H1 (cell line): ENCODE data around the gene CLPTM1L. TPM values are rescaled to one million over a fixed set of nuclear protein-coding genes. Genes with fewer than 3 reads are reported as not detected.

ENCODE experiments used
- CTCF ChIA-PET: fragments of 300-600 bp; sonication (Branson Sonifier 250); formaldehyde crosslinking; loops from one replicate; lab custom pipeline; 2021; ENCODE audit not compliant: partially characterized antibody; lab: Charles Lee
- POLR2A ChIA-PET: fragments of 300-600 bp; sonication (Branson Sonifier 250); formaldehyde crosslinking; loops from one replicate; lab custom pipeline; 2021; ENCODE audit warnings: inconsistent platforms; ENCODE audit not compliant: partially characterized antibody; lab: Charles Lee
- DNase-seq, 2 experiments: peaks; one replicate each; pipeline versions ENCODE4 v3.0.0 to v3.0.0-alpha.2; 2010 to 2022; ENCODE audit warnings: low spot score in 2 of 2, low read depth in 1 of 2, mixed read lengths in 1 of 2
- FAIRE-seq: peaks from 2 replicates; lab custom pipeline; 2011; peaks lifted over from hg19 to GRCh38; lab: Jason Lieb, UNC
- H2AFZ ChIP-seq: 2 replicates; pipeline ENCODE4 v1.8.1; 2012; ENCODE audit warnings: low read length, inconsistent platforms
- H2AK5ac ChIP-seq: 2 replicates; pipeline ENCODE4 v1.6.1; 2013; ENCODE audit warnings: low read depth, low read length
- H2BK120ac ChIP-seq: replicated peaks from 2 replicates; pipeline ENCODE3; 2013; ENCODE audit warnings: low read depth, low read length, inconsistent platforms
- H2BK12ac ChIP-seq: 2 replicates; pipeline ENCODE4 v1.6.1; 2013; ENCODE audit warnings: low read depth, low read length
- H2BK15ac ChIP-seq: 2 replicates; pipeline ENCODE4 v1.6.1; 2013; ENCODE audit warnings: low read length
- H2BK20ac ChIP-seq: 2 replicates; pipeline ENCODE4 v1.6.1; 2013; ENCODE audit warnings: low read length
- H2BK5ac ChIP-seq: 2 replicates; pipeline ENCODE4 v1.6.1; 2013; ENCODE audit warnings: low read depth, low read length
- H3K14ac ChIP-seq: 2 replicates; pipeline ENCODE4 v1.6.1; 2013; ENCODE audit warnings: inconsistent platforms; ENCODE audit not compliant: insufficient read length
- H3K18ac ChIP-seq: 2 replicates; pipeline ENCODE4 v1.6.1; 2013; ENCODE audit warnings: low read length; ENCODE audit errors: extremely low read depth
- H3K23ac ChIP-seq: 2 replicates; pipeline ENCODE4 v1.6.1; 2013; ENCODE audit warnings: inconsistent platforms; ENCODE audit not compliant: insufficient read length
- H3K23me2 ChIP-seq: 2 replicates; pipeline ENCODE4 v1.6.1; 2013; ENCODE audit warnings: low read depth, low read length
- H3K27ac ChIP-seq: 2 replicates; pipeline ENCODE4 v1.6.1; 2011; ENCODE audit warnings: low read depth, low read length, inconsistent platforms
- H3K27me3 ChIP-seq, 4 experiments: replicated peaks in 1 of 4; 1 replicate in 1 of 4; 2 replicates in 3 of 4; pipeline versions ENCODE4 v1.6.1 to v1.8.1; 2011 to 2013; ENCODE audit warnings: low read length in 3 of 4, mild to moderate bottlenecking in 3 of 4, inconsistent platforms in 2 of 4, mixed read lengths in 2 of 4, moderate library complexity in 1 of 4; ENCODE audit not compliant: control insufficient read depth in 3 of 4, insufficient read depth in 3 of 4; ENCODE audit errors: extremely low read depth in 1 of 4
- H3K36me3 ChIP-seq, 4 experiments: 2 replicates each; pipeline versions ENCODE4 v1.6.1 to v1.8.1; 2011 to 2013; ENCODE audit warnings: mild to moderate bottlenecking in 4 of 4, low read length in 3 of 4, moderate library complexity in 2 of 4, control low read depth in 1 of 4, inconsistent platforms in 1 of 4; ENCODE audit not compliant: insufficient read depth in 4 of 4, control insufficient read depth in 2 of 4
- H3K4ac ChIP-seq: replicated peaks from 2 replicates; pipeline ENCODE3; 2013; ENCODE audit warnings: low read length, low read depth, mixed read lengths, inconsistent platforms; ENCODE audit not compliant: insufficient read length
- H3K4me1 ChIP-seq, 4 experiments: replicated peaks in 1 of 4; 1 replicate in 1 of 4; 2 replicates in 3 of 4; pipeline versions ENCODE4 v1.6.1 to v1.8.1; 2011 to 2013; ENCODE audit warnings: low read length in 3 of 4, inconsistent platforms in 2 of 4, mixed read lengths in 1 of 4; ENCODE audit not compliant: insufficient read depth in 4 of 4, control insufficient read depth in 3 of 4
- H3K4me2 ChIP-seq, 2 experiments: 2 replicates each; pipeline versions ENCODE4 v1.6.1 to v1.8.1; 2011 to 2013; ENCODE audit warnings: low read depth in 2 of 2, low read length in 2 of 2, control low read depth in 1 of 2, inconsistent platforms in 1 of 2, mild to moderate bottlenecking in 1 of 2; ENCODE audit not compliant: insufficient read depth in 1 of 2
- H3K4me3 ChIP-seq, 4 experiments: fragments of 200-600, 300-600 bp in 1 of 4; sonication (generic), shearing (Covaris generic), sonication (Bioruptor Twin) in 1 of 4; 2 replicates each; pipeline versions ENCODE4 v1.5.1 to v1.8.1; 2011 to 2016; ENCODE audit warnings: low read length in 4 of 4, low read depth in 3 of 4, control low read depth in 2 of 4, inconsistent platforms in 2 of 4, mild to moderate bottlenecking in 2 of 4, mixed read lengths in 1 of 4, moderate library complexity in 1 of 4; ENCODE audit not compliant: insufficient read depth in 2 of 4; ENCODE audit errors: extremely low read depth in 1 of 4
- H3K56ac ChIP-seq: replicated peaks from 2 replicates; pipeline ENCODE3; 2013; ENCODE audit warnings: low read depth, mild to moderate bottlenecking, mixed read lengths, low read length, inconsistent platforms; ENCODE audit not compliant: insufficient read length
- H3K79me1 ChIP-seq: 2 replicates; pipeline ENCODE4 v1.6.1; 2013; ENCODE audit warnings: low read depth, low read length, control low read depth
- H3K79me2 ChIP-seq, 2 experiments: 2 replicates each; pipeline versions ENCODE4 v1.6.1 to v1.8.1; 2012 to 2013; ENCODE audit warnings: low read length in 2 of 2, mild to moderate bottlenecking in 2 of 2, inconsistent platforms in 1 of 2; ENCODE audit not compliant: insufficient read depth in 2 of 2, control insufficient read depth in 1 of 2
- H3K9ac ChIP-seq, 4 experiments: replicated peaks in 1 of 4; 1 replicate in 1 of 4; 2 replicates in 3 of 4; pipeline versions ENCODE4 v1.6.1 to v1.8.1; 2011 to 2013; ENCODE audit warnings: low read depth in 3 of 4, low read length in 3 of 4, control low read depth in 2 of 4, mild to moderate bottlenecking in 2 of 4, moderate library complexity in 2 of 4, inconsistent platforms in 1 of 4; ENCODE audit errors: extremely low read depth in 1 of 4
- H3K9me3 ChIP-seq, 2 experiments: 2 replicates each; pipeline versions ENCODE4 v1.6.1 to v1.8.1; 2012 to 2013; ENCODE audit warnings: mild to moderate bottlenecking in 2 of 2, moderate library complexity in 2 of 2, control low read depth in 1 of 2, inconsistent platforms in 1 of 2, low read depth in 1 of 2, low read length in 1 of 2, mixed read lengths in 1 of 2; ENCODE audit not compliant: insufficient read depth in 2 of 2
- H4K20me1 ChIP-seq, 2 experiments: replicated peaks in 1 of 2; 2 replicates each; pipeline versions ENCODE3 to v1.8.1; 2011 to 2013; ENCODE audit warnings: inconsistent platforms in 2 of 2, low read length in 2 of 2, mild to moderate bottlenecking in 1 of 2; ENCODE audit not compliant: insufficient read depth in 2 of 2, control insufficient read depth in 1 of 2
- H4K5ac ChIP-seq: 2 replicates; pipeline ENCODE4 v1.6.1; 2013; ENCODE audit warnings: low read length, low read depth, mixed read lengths, inconsistent platforms; ENCODE audit not compliant: insufficient read length
- H4K8ac ChIP-seq: 2 replicates; pipeline ENCODE4 v1.8.0; 2013; ENCODE audit warnings: mild to moderate bottlenecking, moderate library complexity, low read length, inconsistent platforms; ENCODE audit not compliant: insufficient read depth; ENCODE audit errors: extremely low read depth
- H4K91ac ChIP-seq: replicated peaks from 2 replicates; pipeline ENCODE3; 2013; ENCODE audit warnings: low read length, mixed read lengths, inconsistent platforms; ENCODE audit not compliant: insufficient read length
- CHD2 ChIP-seq: IDR thresholded peaks from 2 replicates; pipeline ENCODE4 v1.6.1; 2012; ENCODE audit warnings: low read length, improper control_type of control experiment
- E2F6 ChIP-seq: IDR thresholded peaks from 2 replicates; pipeline ENCODE4 v1.6.1; 2012; ENCODE audit warnings: inconsistent platforms
- JUND ChIP-seq: IDR thresholded peaks from 2 replicates; pipeline ENCODE4 v1.6.1; 2011; ENCODE audit warnings: mild to moderate bottlenecking, improper control_type of control experiment, low read length
- RAD21 ChIP-seq, 2 experiments: IDR thresholded peaks in 1 of 2; conservative IDR thresholded peaks in 1 of 2; 2 replicates each; pipeline ENCODE4 v1.6.1; 2011; ENCODE audit warnings: low read depth in 2 of 2, low read length in 2 of 2, improper control_type of control experiment in 1 of 2, inconsistent platforms in 1 of 2, mild to moderate bottlenecking in 1 of 2, moderate library complexity in 1 of 2
- RXRA ChIP-seq: IDR thresholded peaks from 2 replicates; pipeline ENCODE4 v1.6.1; 2011; ENCODE audit warnings: low read depth, mild to moderate bottlenecking, low read length, moderate library complexity; ENCODE audit not compliant: insufficient read depth
- SIX5 ChIP-seq: IDR thresholded peaks from 2 replicates; pipeline ENCODE4 v1.6.1; 2011; ENCODE audit warnings: mild to moderate bottlenecking, low read depth, low read length
- TCF12 ChIP-seq: IDR thresholded peaks from 2 replicates; pipeline ENCODE4 v1.6.1; 2011; ENCODE audit warnings: low read depth, mild to moderate bottlenecking, low read length
- WGBS, 2 experiments: shearing (Covaris generic) in 1 of 2; methylation state at CpG; one replicate each; pipeline versions ENCODE4 v1.1.6 to v1.1.7; 2013 to 2015; ENCODE audit warnings: low lambda C conversion rate in 2 of 2, mixed read lengths in 2 of 2, inconsistent platforms in 1 of 2, low coverage in 1 of 2, missing lambda C conversion rate in 1 of 2; ENCODE audit not compliant: insufficient replicate concordance in 2 of 2, insufficient coverage in 1 of 2, insufficient read length in 1 of 2; ENCODE audit errors: extremely low coverage in 1 of 2, missing lambda C conversion rate in 1 of 2; 5-methylcytosine and 5-hydroxymethylcytosine counted together
- polyA plus RNA-seq, 7 experiments: library from polyadenylated mRNA; depleted of rRNA in 3 of 7; stranded (reverse) in 5 of 7; unstranded in 2 of 7; fragments of >200 nt in 5 of 7; fragments of 200-250 nt in 2 of 7; gene quantifications; 1 replicate in 5 of 7; 2 replicates in 1 of 7; 4 replicates in 1 of 7; pipeline versions ENCODE4 v1.2.1 to v1.2.3, GENCODE V29; 2011 to 2013; ENCODE audit warnings: missing spikeins in 2 of 7, mixed read lengths in 2 of 7
- total RNA-seq: library from RNA; stranded (reverse); fragmentation: NEBNext Ultra II Directional; extraction: Animal tissue kit (Norgen Biotek cat#: 25700); gene quantifications from 2 replicates; pipeline ENCODE4 v1.2.1, GENCODE V29; 2021

Gene CLPTM1L
- total and polyA plus RNA-seq, 2 of the 8 experiments (the other 6 are each of a cell fraction or from before 2014, with no cell fraction given): 102 to 119 TPM

- Histone ChIP-seq H3K9ac (no peak overlapping the region), H2AFZ (no peak overlapping the region), H3K4me1 (peaks cover 0 to 7% (median 5%) of the 10 kb centered on the region in 4 experiments; a peak in 6 of 7 replicates), H3K23ac (no peak overlapping the region), H3K79me2 (no peaks in the 10 kb centered on the region), H3K14ac (no peak overlapping the region), H3K56ac (no peak overlapping the region), H3K4me3 (no peak overlapping the region), H3K79me1 (no peaks in the 10 kb centered on the region), H2BK15ac (no peak overlapping the region), H3K27ac (no peak overlapping the region), H4K91ac (no peak overlapping the region), H3K4ac (no peak overlapping the region), H3K9me3 (peaks cover 5 to 10% of the 10 kb centered on the region in 2 experiments; a peak in 3 of 4 replicates), H2AK5ac (no peak overlapping the region), H2BK120ac (no peak overlapping the region), H3K27me3 (peaks cover 1 to 17% (median 14%) of the 10 kb centered on the region in 4 experiments), H3K36me3 (no peaks in the 10 kb centered on the region), H2BK20ac (no peak overlapping the region), H3K18ac (no peak overlapping the region), H4K20me1 (no peaks in the 10 kb centered on the region), H2BK5ac (no peak overlapping the region), H2BK12ac (no peak overlapping the region), H3K23me2 (peaks cover 2% of the 10 kb centered on the region; the same call in 1 of the 2 replicates), H4K5ac (no peak overlapping the region), H4K8ac (no peak overlapping the region), H3K4me2 (no peak overlapping the region)
- DNase-seq: no peak
- POLR2A ChIA-PET: interaction anchor here (2.0 kb wide), 1 partner anchor 9 kb away, joined by 7 read pairs; no protein-coding TSS in a partner anchor
- CTCF ChIA-PET: interaction anchor here (0.8 to 1.9 kb wide), 3 partner anchors 10 to 79 kb away, joined by 4 read pairs; no protein-coding TSS in a partner anchor
- WGBS, 2 experiments: 88% methylated on average over 23 of the region's 23 CpGs; no CpG with 5 or more reads in 1 of the 2 experiments
- FAIRE-seq: no peak
- no peak for TF ChIP-seq RXRA
- no peak for TF ChIP-seq TCF12
- TF ChIP-seq RAD21 (IDR thresholded peaks at IDR 0.05 in 1 of 2, conservative IDR thresholded peaks at IDR 0.05 in 1 of 2; ENCODE audit: low read depth in 2 of 2, low read length in 2 of 2): no peak
- no peak for TF ChIP-seq SIX5
- no peak for TF ChIP-seq JUND
- no peak for TF ChIP-seq E2F6
- TF ChIP-seq CHD2: no peak
Measured at GRCh38 chr5:1375871-1376810, 31.2 kb upstream of the CLPTM1L start.
